ENCODE data around the gene ZDHHC19.
"Not testable (repeated sequence)": the region's sequence is repeated elsewhere in the genome, so short reads cannot be mapped to it uniquely, and the experiment has no call there.

The ZDHHC19 gene

GRCh38 chr3:196217307-196218154 lies 6.3 kb upstream of the ZDHHC19 start:
- DNase-seq (ENCODE audit: low read depth), result no peak
- no peak overlapping the region for H3K4me3 ChIP-seq (ENCODE audit: low read depth, low read length)
- TF ChIP-seq CTCF (IDR thresholded peaks at IDR 0.05; ENCODE audit: low read depth, low read length, missing control alignments), result no peak

GRCh38 chr3:196216681-196217211 lies 5.5 kb upstream of the ZDHHC19 start:
- DNase-seq (ENCODE audit: low read depth), result no peak
- no peak overlapping the region for H3K4me3 ChIP-seq (ENCODE audit: low read depth, low read length)
- no peak for TF ChIP-seq CTCF (IDR thresholded peaks at IDR 0.05; ENCODE audit: low read depth, low read length, missing control alignments)

GRCh38 chr3:196216089-196216564 lies 4.9 kb upstream of the ZDHHC19 start, which contains the start of gene SLC51A:
TSS of gene SLC51A (plus strand) at chr3:196216534. CDS start at chr3:196216713, 179 bp downstream.
- DNase-seq (ENCODE audit: low read depth), result no peak
- no peak for TF ChIP-seq CTCF (IDR thresholded peaks at IDR 0.05; ENCODE audit: low read depth, low read length, missing control alignments)
- H3K4me3 ChIP-seq (ENCODE audit: low read depth, low read length), result no peak within 1 kb of the TSS

DNA sequence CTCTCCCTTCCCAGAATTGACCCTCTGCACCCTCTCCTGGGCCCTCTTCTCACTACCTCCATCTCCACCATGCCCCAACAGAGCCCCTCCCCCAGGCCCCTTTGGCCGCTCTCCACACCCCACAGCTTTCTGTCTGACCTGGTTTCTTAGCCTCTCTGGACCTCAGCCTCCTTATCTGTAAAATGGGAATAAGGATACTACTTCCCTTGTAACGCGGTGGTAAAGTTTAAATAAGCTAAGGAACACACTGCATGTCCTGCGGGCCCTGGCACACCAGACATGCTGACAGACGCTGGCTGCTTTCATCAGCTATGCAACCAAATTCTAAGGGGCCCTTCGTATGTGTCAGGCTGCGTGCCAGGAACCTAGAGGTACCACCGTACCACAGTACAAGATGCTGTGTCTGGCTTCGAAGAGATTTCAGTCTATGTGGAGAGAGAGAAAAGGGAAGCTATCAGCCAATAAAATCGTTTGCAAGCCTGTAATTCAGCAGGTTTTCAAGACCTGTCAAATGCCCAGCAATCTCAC lies 4.4 kb upstream of the ZDHHC19 start:
- no peak for TF ChIP-seq CTCF (IDR thresholded peaks at IDR 0.05; ENCODE audit: low read depth, low read length, missing control alignments)
- DNase-seq (ENCODE audit: low read depth), result no peak
- H3K4me3 ChIP-seq (ENCODE audit: low read depth, low read length), result no peak overlapping the region

DNA sequence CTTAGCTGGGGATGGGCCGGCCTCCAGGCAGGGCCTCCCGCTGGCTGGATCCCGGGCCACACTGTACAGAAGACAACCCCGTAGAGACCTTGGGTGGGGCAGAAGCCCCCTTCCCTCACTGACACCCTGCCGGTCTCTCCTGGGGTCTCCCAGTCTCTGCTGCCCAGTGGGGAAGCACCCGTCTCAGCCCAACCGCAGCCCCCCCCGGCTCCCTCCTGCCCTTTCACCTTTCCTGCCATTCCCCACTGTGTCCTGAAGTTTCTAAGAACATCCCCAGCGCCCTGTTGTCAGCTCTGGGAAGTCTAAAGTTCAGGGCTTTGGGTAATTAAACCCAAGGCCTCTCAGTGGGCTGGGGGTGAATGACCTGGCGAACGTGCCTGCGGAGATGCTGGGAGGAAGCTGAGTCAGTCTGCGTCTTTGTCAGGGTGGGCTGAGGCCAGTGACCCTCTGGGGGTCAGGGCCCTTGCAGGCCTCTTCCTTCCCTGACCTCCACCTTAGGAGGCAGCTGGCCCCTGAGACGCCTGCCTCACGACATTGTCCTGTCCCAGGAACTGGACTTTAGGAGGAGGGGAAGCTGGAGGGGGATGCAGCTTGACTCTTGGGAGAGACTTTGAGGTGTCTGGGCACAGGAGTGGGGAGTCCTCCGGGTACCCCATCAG lies 3.7 kb upstream of the ZDHHC19 start:
- no peak for TF ChIP-seq CTCF (IDR thresholded peaks at IDR 0.05; ENCODE audit: low read depth, low read length, missing control alignments)
- no peak overlapping the region for H3K4me3 ChIP-seq (ENCODE audit: low read depth, low read length)
- DNase-seq (ENCODE audit: low read depth), result no peak

DNA sequence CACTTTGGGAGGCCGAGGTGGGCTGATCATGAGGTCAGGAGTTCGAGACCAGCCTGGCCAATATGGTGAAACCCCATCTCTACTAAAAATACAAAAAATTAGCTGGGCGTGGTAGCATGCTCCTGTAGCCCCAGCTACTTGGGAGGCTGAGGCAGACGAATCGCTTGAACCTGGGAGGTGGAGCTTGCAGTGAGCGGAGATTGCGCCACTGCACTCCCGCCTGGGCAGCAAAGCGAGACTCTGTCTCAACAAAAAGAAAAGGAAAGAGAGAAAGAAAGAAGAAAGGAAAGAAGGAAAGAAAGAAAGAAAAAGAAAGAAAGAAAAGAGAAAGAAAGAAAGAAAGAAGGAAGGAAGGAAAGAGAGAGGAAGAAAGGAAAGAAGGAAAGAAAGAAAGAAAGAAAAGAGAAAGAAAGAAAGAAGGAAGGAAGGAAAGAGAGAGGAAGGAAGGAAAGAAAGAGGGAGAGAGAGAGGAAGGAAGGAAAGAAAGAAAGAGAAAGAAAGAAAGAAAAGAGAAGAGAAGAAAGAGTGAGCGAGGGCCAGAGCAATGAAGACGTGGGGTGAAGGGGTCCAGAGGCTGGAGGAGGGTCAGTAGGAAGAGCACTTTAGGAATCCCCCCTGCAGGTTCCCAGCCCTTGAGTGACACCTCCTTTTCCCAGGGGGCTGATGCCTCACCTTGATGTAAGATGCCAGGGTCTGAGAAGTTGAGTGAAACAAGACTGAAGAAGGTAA lies 1.1 kb downstream of the ZDHHC19 start:
- not testable (repeated sequence) for DNase-seq (ENCODE audit: low read depth); H3K4me3 ChIP-seq (ENCODE audit: low read depth, low read length)
